ENCODE data around the gene NTM. TPM values are rescaled to one million over a fixed set of nuclear protein-coding genes. Genes with fewer than 3 reads are reported as not detected.

Gene NTM
- polyA plus RNA-seq, 1 donor from 2014 or later = 39.4 TPM

DNA sequence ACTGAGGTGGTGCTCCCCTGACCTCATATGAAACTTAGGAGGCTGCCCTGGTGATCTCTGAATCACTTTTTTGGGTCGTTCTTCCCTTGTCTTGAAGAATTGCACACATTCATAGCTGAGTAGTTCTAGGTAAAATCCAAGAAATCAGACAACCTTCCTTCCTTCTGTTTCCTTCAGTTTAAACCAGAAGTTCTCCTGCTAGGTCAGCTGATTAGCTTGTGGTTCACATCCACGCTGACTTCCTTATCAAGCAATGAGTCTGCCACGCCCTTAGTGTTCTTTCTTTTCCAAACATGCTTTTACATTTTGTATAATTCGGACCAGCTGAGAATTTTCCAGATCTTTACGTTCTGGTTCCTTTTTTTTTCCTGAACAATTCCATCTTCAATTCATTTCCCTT, 892.8 kb downstream of the NTM start:
- Histone ChIP-seq H3K4me2 (ENCODE audit: low read length) (no peak overlapping the region), H3K79me2 (replicated peaks; ENCODE audit: insufficient read depth, low read length) (no peaks in the 10 kb centered on the region), H3F3A (ENCODE audit: insufficient read depth, low read length, poor library complexity, severe bottlenecking) (no peaks in the 10 kb centered on the region), H3K9ac (ENCODE audit: low read length) (no peak overlapping the region), H3K9me3 (ENCODE audit: low read length) (no peaks in the 10 kb centered on the region), H3K36me3 (ENCODE audit: insufficient read depth, low read length) (no peaks in the 10 kb centered on the region), H3K27ac (ENCODE audit: low read length) (no peak overlapping the region), H3K9me2 (ENCODE audit: insufficient read depth, low read length) (no peaks in the 10 kb centered on the region), H3K27me3 (ENCODE audit: insufficient read depth, low read depth, low read length) (no peaks in the 10 kb centered on the region), H2AFZ (ENCODE audit: low read depth, low read length) (no peak overlapping the region), H3K4me3 (ENCODE audit: low read length) (no peak overlapping the region), H4K20me1 (ENCODE audit: insufficient read depth) (no peaks in the 10 kb centered on the region)
- TF ChIP-seq REST (IDR thresholded peaks at IDR 0.05; ENCODE audit: borderline replicate concordance) (no peak), TAF1 (IDR thresholded peaks at IDR 0.05; ENCODE audit: low read depth) (no peak), MXI1 (conservative IDR thresholded peaks at IDR 0.05; ENCODE audit: poor library complexity, severe bottlenecking) (no peak), CTCF (IDR thresholded peaks at IDR 0.05; ENCODE audit: poor library complexity, severe bottlenecking) (no peak), RAD21 (conservative IDR thresholded peaks at IDR 0.05) (no peak), EP300 (conservative IDR thresholded peaks at IDR 0.05; ENCODE audit: poor library complexity, severe bottlenecking) (no peak), POLR2AphosphoS5 (IDR thresholded peaks at IDR 0.05) (no peak), SMC3 (conservative IDR thresholded peaks at IDR 0.05; ENCODE audit: poor library complexity) (no peak), EZH2 (IDR thresholded peaks at IDR 0.05; ENCODE audit: borderline replicate concordance, insufficient read depth, low read length, poor library complexity, severe bottlenecking) (no peak)

- H3K27me3 ChIP-seq (ENCODE audit: insufficient read depth, low read depth, low read length) = no peaks in the 10 kb centered on the region
- H3K9ac ChIP-seq (ENCODE audit: low read length) = no peak overlapping the region
- H3K4me2 ChIP-seq (ENCODE audit: low read length) = no peak overlapping the region
- H3K36me3 ChIP-seq (ENCODE audit: insufficient read depth, low read length) = no peaks in the 10 kb centered on the region
- no peaks in the 10 kb centered on the region for H4K20me1 ChIP-seq (ENCODE audit: insufficient read depth)
- no peaks in the 10 kb centered on the region for H3K9me3 ChIP-seq (ENCODE audit: low read length)
- H2AFZ ChIP-seq (ENCODE audit: low read depth, low read length) = no peak overlapping the region
- H3K4me3 ChIP-seq (ENCODE audit: low read length) = no peak overlapping the region
- TF ChIP-seq EP300 (conservative IDR thresholded peaks at IDR 0.05; ENCODE audit: poor library complexity, severe bottlenecking) (no peak), RAD21 (conservative IDR thresholded peaks at IDR 0.05) (no peak), MXI1 (conservative IDR thresholded peaks at IDR 0.05; ENCODE audit: poor library complexity, severe bottlenecking) (no peak), TAF1 (IDR thresholded peaks at IDR 0.05; ENCODE audit: low read depth) (no peak), EZH2 (IDR thresholded peaks at IDR 0.05; ENCODE audit: borderline replicate concordance, insufficient read depth, low read length, poor library complexity, severe bottlenecking) (no peak), CTCF (IDR thresholded peaks at IDR 0.05; ENCODE audit: poor library complexity, severe bottlenecking) (no peak), REST (IDR thresholded peaks at IDR 0.05; ENCODE audit: borderline replicate concordance) (no peak), SMC3 (conservative IDR thresholded peaks at IDR 0.05; ENCODE audit: poor library complexity) (no peak), POLR2AphosphoS5 (IDR thresholded peaks at IDR 0.05) (no peak)
- H3K9me2 ChIP-seq (ENCODE audit: insufficient read depth, low read length) = no peaks in the 10 kb centered on the region
- no peaks in the 10 kb centered on the region for H3K79me2 ChIP-seq (replicated peaks; ENCODE audit: insufficient read depth, low read length)
- no peak overlapping the region for H3K27ac ChIP-seq (ENCODE audit: low read length)
- H3F3A ChIP-seq (ENCODE audit: insufficient read depth, low read length, poor library complexity, severe bottlenecking) = no peaks in the 10 kb centered on the region
Observed at GRCh38 chr11:132263875-132264274, 893.5 kb downstream of the NTM start.

All from neural cell (in vitro differentiated cells).